HCT116 (cell line): ENCODE measurements around the gene HAND1.

Experiments used
- CTCF ChIP-seq, 3 experiments: fragments of 200-600 bp in 1 of 3; sonication (generic) in 1 of 3; IDR thresholded peaks in 2 of 3; conservative IDR thresholded peaks in 1 of 3; 2 replicates each; pipeline ENCODE4 v1.5.1; 2012 to 2017; ENCODE audit warnings: low read depth in 2 of 3, low read length in 2 of 3, antibody characterized with exemption in 1 of 3, borderline replicate concordance in 1 of 3, control low read depth in 1 of 3, mild to moderate bottlenecking in 1 of 3, mixed read lengths in 1 of 3, mixed run types in 1 of 3, moderate library complexity in 1 of 3; ENCODE audit not compliant: insufficient read depth in 1 of 3
- EZH2phosphoT487 ChIP-seq: fragments of 200-600 bp; IDR thresholded peaks from 2 replicates; pipeline ENCODE4 v1.6.1; 2018; ENCODE audit warnings: antibody characterized with exemption, borderline replicate concordance

GRCh38 chr5:154526231-154527226 lies 48.5 kb upstream of the HAND1 start:
- TF ChIP-seq CTCF (IDR thresholded peaks at IDR 0.05 in 2 of 3, conservative IDR thresholded peaks at IDR 0.05 in 1 of 3; ENCODE audit: borderline replicate concordance in 1 of 3, insufficient read depth in 1 of 3, low read depth in 2 of 3, low read length in 2 of 3) (no peak), EZH2phosphoT487 (no peak)
